RWPE1 (cell line): ENCODE data around the gene SLC1A2.
A peak's percentile ranks its signal among the peaks of the same experiment; 100 is the strongest.

Experiments
- CTCF ChIA-PET: fragments of 350-600 bp; sonication (Branson Sonifier 250); formaldehyde crosslinking; extraction: SDS; loops from one replicate; lab custom pipeline; 2021; lab: Yijun Ruan, JAX
- POLR2A ChIA-PET: fragments of 400-600 bp; formaldehyde crosslinking; extraction: SDS; loops from one replicate; lab custom pipeline; 2020; ENCODE audit warnings: antibody characterized with exemption; ENCODE audit not compliant: low non-redundant PET; lab: Yijun Ruan, JAX
- DNase-seq: peaks from one replicate; pipeline ENCODE4 v3.0.0; 2012; ENCODE audit warnings: low spot score
- H3K27ac ChIP-seq: fragments of 450-650 bp; 2 replicates; pipeline ENCODE4 v1.5.1; 2017
- CTCF ChIP-seq: fragments of 450-650 bp; conservative IDR thresholded peaks from 2 replicates; pipeline ENCODE4 v1.5.1; 2017; ENCODE audit warnings: low read depth, mild to moderate bottlenecking

Gene SLC1A2

GRCh38 chr11:35426351-35426750, 7.0 kb upstream of the SLC1A2 start:
- ChIA-PET POLR2A (no interaction called here), CTCF (no interaction called here)
- no peak overlapping the region for H3K27ac ChIP-seq
- TF ChIP-seq CTCF, result no peak
- DNase-seq, result no peak

- TF ChIP-seq CTCF, result no peak
- ChIA-PET POLR2A (no interaction called here), CTCF (interaction anchor here (0.7 kb wide), 1 partner anchor 501 kb away, joined by 4 read pairs; no protein-coding TSS in a partner anchor)
- DNase-seq, result no peak
- no peak overlapping the region for H3K27ac ChIP-seq
Measured at GRCh38 chr11:35425603-35426212, 6.3 kb upstream of the SLC1A2 start.

GRCh38 chr11:35424157-35424940, 5.0 kb upstream of the SLC1A2 start:
- no peak for DNase-seq
- CTCF ChIA-PET, result no interaction called here
- H3K27ac ChIP-seq, result no peak overlapping the region
- POLR2A ChIA-PET, result no interaction called here
- TF ChIP-seq CTCF, result no peak

GRCh38 chr11:35420371-35420770, 1.0 kb upstream of the SLC1A2 start:
- CTCF ChIA-PET, result interaction anchor here (0.6 to 0.8 kb wide), 2 partner anchors 9 to 19 kb away, joined by 3 read pairs; no protein-coding TSS in a partner anchor
- no peak for DNase-seq
- TF ChIP-seq CTCF, result no peak
- no peak overlapping the region for H3K27ac ChIP-seq
- POLR2A ChIA-PET, result no interaction called here

- DNase-seq, result no peak
- CTCF ChIA-PET, result interaction anchor here (0.6 to 0.8 kb wide), 4 partner anchors 9 to 376 kb away, joined by 3 to 4 read pairs (median 4); no protein-coding TSS in a partner anchor
- TF ChIP-seq CTCF, result no peak
- no peak overlapping the region for H3K27ac ChIP-seq
- POLR2A ChIA-PET, result no interaction called here
Measured at GRCh38 chr11:35419830-35420333, 524 bp upstream of the SLC1A2 start.

GRCh38 chr11:35418282-35419183, 825 bp downstream of the SLC1A2 start:
- POLR2A ChIA-PET, result no interaction called here
- CTCF ChIA-PET, result no interaction called here
- TF ChIP-seq CTCF, result 0 out of 2 replicates have a peak, but pooled peaks have one; percentile 14
- DNase-seq, result no peak
- H3K27ac ChIP-seq, result no peak overlapping the region
